ENCODE measurements around the gene PKD2L1.
"Not testable (repeated sequence)": the region's sequence is repeated elsewhere in the genome, so short reads cannot be mapped to it uniquely, and the experiment has no call there.

The PKD2L1 gene

DNA sequence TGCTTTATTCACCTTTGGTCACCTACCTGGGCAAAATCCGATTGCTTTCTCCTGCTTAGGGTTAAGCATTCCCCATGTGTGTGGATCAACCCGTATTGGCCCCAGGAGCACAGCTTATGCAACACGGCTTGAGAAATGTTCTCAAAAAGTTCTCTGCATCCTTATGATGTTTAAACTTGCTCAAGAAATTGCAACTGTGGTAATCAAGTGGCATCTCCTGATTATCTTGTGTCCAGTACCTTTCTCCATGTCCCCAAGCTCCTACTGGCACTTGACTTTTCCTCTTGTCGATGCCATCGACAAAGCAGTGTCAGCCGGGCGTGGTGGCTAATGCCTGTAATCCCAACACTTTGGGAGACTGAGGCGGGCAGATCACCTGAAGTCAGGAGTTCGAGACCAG, 4.7 kb upstream of the PKD2L1 start:
- no peak for DNase-seq

DNA sequence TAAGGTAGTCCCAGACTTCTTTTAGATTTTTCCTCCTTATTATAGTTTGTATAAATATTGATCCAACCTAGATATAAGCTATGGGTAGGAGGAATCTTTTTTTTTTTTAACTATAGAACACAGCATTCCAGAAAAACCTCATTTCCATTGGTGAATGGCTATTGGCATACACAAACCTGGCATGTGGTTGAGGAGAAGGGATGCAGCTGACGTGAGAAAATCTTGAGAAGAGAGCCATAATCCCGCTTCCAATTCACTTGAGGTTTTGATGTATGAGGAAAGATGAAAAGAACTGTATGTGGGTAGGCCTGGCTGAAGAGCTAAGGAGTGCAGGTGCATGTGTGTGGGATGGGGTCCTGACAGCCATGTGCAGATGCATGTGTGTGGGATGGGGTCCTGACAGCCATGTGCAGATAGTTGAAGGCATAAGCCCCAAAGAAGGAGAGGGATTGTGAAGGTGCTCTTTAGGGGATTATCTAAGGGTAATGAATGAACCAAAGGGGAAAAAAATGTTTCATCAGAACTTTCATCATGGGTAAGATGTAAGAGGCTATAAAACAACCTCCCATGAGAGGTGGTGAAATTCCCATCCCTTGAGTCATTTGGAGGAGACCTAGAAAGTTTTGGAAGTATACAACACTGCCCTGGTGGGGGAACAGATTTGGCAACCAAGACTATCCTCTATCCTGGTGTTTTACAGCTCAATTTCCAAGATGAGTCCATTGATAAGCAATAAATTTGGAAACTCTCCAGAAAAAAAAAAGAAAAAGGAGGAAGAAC, 3.8 kb upstream of the PKD2L1 start:
- DNase-seq = no peak

DNA sequence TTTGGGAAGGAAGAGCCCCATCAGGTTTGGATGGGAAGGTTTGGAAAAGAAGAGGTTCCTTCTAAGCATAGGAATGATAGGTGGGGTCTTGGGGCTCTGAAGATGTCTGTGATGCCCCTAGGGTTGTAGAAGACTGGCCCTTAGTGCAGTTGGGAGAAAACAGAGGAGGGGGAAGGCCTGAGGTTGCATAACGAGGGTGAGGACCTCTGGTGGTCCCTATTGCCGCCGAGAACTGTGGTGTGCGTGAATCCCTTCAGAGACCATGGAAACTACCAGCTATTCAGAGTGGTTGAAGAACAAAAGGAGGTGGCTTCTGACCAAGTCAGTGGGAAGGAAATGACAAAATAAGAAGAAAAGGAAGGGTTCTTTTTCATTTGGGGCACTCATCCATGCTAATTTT, 3.1 kb upstream of the PKD2L1 start:
- DNase-seq = no peak

DNA sequence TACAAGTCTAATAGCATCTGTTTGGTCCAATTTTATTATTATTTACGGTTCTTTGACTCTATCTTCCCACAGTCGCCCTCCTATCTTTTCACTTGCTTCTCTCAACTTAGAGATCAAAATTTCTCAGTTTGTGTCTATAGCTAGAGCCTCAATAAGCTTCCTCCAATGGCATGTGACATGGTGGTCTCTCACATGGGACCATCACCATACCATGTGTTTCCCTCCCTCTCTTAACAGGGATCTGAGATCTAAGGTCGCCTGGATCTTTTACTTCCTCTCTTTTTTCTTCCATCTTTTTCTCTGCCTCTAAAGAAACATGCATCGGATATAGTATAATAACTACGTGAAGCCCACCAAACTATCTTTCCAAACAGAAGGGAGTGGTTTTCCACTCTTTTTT, 1.8 kb downstream of the PKD2L1 start:
- no peak for DNase-seq

DNA sequence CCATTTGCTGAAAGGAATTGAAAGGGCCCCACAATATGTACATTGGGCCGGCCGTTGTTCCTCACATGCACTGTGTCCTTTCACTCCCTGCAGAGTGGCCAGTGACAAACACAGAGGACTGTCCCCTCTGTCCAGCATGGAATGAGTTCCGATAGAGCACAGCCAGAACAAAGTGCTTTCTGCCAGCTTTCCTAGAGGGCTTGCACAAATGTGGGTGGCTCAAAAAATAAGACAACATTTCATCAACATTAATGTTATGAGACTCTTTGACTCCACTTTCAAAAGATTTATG, 2.4 kb downstream of the PKD2L1 start:
- DNase-seq = peak in 2 of 56 donors; percentile 20 to 41

DNA sequence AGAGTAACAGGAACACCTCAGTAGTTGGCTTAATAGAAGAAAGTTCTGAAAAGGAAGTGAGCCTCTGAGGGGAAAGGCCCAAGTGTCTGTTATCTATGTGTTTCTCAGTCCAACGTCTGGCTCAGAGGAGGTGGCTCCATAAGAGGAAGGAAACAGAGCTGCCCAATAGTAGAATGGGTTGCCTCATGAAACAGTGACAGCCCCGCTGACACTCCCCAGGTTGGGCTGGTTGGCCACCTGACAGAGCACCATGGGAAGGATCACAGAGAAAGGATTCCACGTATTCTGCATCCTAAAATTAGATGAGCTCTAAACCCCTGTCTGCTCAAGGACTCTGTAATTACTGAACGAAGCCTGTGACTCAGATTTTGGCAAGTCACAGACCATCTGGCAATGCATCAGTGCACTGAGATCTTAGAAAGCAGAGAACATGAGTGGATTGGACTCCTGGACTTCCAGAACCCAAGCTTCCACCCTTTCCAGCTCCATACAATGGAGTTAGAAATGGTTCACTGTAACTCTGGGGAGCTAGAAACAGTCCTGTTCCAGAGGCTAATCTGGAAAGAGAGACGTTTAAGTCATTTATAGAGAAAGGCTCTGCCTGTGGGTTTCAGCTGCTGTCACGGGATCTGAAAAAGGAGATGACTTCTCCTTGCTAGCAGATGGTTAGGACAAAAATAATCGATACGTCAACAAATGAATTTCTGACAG, 2.9 kb downstream of the PKD2L1 start:
- peak in 17 of 56 donors; percentile 9 to 61 (median 28) for DNase-seq

DNA sequence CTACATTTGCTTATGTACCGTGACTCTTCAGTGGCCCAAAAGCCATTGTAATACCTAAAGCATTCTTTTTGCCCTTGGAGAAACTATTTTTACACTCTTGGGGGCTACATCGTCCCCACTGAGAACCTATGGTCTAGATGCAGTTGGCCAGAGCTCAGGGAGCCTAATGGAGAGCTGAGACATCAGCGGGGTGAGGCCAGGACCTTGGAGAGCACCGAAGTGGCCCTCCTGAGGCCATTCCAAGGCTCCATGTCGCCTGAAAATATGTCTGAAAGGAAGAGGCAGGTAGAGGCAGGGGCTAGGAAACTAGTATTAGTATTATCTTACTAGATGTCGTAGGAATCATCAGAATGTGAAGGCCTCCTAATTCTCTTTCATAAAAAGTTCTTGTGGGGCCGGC, 4.9 kb downstream of the PKD2L1 start:
- no peak for DNase-seq

DNA sequence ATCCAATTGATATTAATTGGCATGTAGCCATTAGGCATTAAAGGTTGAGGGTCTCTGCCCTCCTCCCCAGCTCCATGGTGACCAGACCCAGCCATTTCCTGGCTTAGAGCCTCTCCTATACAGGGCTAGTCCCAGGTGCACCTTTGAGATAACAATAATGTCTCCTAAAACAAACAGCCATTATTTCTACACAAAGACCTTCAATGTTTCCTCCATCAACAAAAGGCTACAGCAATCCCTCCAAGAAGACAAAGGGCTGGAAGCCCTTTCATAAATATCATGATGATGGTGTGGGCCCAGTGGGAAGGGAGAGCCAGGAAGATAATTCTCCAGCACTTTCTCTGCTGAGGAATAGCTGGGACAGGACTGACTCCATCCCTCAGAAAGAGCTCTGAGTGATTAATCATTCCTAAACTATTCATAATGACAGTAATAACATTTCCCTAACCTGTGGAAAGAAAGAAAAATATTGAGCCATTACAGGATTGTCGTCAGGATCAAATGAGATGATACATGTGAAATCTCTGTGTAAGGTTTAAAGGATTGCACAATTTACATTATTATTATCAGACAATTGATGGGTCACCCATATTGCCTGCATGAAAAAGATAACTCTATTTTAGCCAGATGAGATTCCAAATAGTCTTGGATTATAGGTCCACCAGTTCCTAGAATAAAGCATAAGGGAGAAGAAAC, 10.2 kb downstream of the PKD2L1 start:
- DNase-seq = peak in 10 of 56 donors; percentile 3 to 58 (median 26)

DNA sequence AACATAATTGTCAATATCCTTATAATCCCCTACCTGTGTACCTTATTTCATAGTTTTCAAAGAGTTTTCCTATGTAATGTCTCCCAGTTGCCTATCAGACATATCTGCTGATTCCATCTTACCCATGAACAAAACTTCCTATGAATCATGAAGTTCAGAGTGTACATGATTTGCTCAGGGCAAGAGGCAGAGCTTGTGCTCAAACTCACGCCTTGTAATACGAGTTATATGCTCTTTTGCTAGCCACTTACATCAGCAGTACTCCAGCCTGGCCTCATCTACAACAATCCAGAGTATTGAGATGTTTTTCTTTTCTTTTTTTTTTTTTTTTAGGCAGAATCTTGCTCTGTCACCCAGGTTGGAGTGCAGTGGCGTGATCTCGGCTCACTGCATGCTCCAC, 11.8 kb downstream of the PKD2L1 start:
- no peak for DNase-seq

DNA sequence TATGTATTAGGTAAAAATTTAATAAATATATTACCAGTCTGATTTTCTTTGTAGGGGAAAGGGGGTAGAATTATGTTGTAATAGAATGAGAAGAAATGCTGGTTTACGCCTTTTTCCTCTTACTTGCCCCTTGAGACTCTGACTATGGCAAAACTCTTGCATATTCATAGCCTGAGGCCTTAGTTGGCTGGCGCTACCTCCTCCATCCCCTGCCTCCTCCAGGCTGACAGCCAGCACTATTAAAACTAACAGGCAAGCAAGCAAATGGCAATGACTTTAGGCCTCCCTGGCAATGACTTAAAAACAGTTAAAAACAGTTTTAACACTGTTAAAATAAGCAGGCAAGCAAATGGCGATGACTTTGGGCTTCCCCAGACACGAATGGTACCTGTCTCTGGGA, 14.4 kb downstream of the PKD2L1 start:
- peak in 1 of 56 donors; percentile 3 for DNase-seq

DNA sequence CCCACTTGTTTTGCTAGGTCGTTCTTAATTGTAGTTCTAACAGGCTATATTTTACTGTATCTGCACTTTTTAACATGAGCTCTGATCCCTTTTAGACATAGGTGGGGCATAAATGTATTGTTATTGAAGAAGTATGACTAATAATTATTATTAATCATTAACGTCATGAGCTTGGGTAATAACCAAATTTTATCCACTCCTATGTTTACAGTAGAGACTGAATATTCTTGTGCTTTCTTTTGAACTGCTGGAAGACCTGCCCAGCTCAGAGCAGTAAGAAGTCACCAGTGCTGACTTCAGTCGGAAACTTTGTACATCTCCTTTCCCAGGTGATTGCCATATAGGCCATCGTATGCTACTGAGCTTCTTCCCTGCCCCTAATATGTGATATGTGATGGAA, 18.7 kb downstream of the PKD2L1 start:
- no peak for DNase-seq

DNA sequence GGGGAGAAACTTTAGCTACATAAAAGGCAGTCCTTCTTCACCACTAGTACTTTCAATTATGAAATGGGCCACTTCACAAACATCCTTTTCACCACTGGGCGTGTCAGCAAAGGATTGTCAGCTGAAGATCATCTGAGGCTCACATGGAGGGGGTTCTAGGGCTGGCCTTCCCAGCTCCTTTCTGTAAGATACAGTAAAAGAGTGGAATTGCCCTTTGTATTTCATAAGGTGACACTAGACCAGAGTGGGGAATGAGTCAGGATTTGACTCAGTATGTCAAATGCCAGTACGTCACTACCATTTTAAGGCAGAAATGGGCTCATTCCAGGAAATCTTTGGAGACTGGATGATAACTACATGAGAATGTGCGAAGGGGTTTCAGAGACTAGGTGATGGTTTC, 22.3 kb downstream of the PKD2L1 start:
- DNase-seq = no peak

DNA sequence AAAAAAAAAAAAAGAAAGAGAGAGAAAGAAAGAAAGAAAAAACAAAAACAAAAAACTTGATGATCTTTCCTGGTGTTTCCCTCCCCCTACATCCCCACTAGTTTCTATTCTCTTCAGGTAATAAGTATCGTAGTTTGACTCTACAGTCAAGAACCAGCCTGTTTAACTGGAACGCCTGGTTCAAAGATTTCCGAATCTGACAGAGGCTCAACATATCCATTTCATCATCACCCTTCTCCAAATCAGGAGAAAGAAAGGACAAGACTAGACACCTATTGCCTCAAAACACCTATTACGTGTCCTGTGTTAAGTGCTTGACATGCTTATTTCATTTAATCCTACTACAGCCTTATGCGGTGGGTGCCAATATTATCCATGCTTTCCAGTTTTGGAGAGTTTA, 23.2 kb downstream of the PKD2L1 start:
- DNase-seq = no peak

DNA sequence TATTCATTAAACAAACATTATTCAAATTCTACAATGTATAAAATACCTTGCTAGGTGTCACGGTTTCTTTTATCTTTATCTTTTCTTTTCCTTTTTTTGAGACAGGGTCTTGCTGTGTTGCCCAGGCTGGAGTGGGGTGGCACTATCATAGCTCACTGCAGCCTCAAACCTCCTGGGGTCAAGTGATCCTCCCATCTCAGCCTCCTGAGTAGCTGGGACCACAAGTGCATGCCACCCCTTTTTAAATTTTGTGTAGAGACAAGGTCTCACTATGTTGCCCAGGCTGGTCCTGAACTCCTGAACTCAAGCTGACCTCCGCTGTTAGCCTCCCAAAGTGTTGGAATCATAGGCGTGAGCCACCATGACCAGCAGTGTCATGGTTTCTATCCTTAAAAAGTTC, 25.6 kb downstream of the PKD2L1 start:
- DNase-seq = no peak

DNA sequence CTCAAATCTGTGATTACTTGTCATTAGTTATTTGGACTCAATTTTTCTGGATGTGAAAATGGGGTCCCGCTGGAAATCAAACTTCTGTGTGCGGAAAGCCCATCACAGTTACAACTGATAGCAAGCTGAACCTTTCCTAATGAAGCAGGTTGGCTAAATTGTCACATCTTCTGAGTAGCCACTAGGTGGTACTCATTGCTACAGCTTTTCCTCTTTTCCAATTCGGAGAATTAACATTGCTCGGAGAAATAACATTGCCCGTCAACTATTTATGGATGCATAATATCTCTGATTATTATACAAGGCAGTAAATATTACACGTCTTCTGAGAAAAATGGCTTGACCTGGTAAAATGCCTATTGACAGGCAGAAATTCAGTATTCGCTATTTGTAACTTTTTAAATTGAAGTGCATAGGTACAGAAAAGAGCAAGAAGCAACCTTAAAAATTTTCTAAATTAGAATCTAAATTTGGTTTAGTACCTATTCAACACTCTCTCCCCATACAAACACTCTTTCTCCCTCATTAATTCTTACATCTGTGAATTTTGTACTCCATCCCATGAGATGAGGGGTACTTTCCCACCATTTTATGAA, 26.2 kb downstream of the PKD2L1 start:
- DNase-seq = no peak

DNA sequence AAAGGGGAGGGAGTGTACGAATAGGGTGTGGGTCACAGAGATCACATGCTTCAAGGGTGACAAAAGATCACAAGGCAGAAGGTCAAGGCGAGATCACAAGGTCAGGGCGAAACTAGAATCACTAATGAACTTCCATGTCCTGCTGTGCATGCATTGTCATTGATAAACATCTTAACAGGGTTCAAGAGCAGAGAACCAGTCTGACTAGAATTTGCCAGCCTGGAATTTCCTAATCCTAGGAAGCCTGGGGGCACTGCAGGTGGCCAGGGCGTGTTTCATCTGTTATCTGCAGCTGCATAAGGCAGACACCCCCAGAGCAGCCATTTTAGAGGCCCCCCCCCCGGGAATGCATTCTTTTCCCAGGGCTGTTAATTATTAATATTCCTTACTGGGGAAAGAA, 28.9 kb downstream of the PKD2L1 start:
- not testable (repeated sequence) for DNase-seq

DNA sequence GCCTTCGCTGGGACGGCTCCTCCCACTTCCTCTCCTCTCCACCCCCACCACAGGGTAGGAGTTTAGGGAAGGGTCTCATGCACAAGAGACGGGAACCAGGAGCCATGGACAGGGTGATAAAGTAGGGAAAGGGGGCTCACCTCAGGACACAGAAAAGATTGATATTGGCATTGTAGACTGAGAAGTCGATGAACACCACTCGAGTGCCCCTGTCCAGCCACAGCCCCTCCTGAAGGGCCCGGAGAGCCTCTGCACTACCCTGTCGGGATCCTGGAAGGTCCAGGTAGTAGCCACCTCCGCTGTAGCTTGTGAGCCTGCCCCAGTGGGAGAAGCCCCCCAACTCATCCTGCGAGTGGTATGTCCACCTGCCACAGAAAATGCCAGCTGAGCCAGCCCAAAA, 32.8 kb downstream of the PKD2L1 start:
- DNase-seq = no peak

DNA sequence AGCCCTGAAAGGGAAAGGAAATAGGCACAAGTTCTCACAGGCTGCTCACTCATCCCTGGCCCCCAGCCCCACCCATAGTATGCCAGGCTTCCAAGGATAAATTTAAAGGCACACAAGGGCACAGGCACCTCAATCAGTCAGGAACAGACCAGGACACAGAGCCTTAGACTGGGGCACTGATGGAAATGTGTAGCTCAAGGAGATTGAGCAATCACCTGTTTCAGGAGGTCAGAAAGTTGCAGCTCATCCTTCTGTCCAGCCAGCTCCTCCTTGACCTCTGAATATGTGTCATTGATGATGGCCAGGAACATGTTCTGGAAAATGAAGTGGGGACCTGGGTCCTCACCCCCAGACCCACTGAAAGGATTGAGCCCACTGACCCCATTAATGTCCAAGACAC, 37.0 kb downstream of the PKD2L1 start:
- no peak for DNase-seq

DNA sequence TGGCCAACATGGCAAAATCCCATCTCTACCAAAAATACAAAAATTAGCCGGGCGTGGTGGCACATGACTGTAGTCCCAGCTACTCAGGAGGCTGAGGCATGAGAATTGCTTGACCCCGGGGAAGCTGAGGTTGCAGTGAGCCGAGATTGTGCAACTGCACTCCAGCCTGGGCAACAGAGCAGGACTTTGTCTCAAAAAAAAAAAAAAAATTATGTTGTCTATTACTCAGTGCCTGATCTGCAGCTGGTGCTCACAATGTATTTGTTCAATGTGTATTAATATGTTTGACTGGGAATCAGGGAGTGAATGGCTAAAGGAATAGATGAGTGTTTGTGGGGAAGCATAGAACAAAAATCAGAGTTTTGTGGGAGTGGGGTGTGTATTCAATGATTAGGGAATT, 37.7 kb downstream of the PKD2L1 start:
- peak in 1 of 56 donors; percentile 4 for DNase-seq

DNA sequence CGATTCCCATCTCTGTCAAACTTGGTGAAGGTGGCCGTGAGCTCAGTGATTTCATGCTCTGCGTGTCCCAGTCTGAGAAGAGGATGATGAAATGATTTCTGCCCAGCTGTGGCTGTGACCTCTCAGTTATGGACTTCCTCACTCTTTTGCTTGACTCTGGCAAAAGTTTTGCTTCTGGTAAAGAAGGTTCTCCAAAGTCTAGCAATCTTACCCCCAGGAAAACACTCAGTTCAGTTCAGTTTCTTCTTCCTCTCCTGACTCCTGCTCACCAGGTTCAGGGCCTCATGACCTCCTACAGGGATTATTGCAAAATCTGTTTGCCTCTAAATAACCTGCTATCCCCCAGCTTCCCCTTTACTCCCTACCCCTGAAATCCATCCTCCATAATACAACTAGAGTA, 38.7 kb downstream of the PKD2L1 start:
- no peak for DNase-seq

DNA sequence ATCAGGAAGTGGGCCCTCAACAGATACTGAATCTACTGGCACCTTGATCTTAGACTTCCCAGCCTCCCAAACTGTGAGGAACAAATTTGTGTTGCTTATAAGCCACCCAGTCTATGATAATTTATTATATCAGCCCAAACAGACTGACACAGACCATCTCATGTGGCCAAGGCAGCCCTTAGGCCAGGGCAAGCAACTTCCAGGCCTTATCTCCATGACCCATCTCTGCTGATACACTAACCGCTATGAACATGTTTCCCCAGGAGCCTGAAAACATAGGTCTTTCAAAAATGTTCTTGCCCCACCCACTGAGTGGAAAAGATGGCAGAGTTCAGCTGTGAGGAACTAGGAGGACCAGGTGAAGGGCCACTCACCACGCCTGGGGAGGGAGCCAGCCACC, 40.4 kb downstream of the PKD2L1 start:
- no peak for DNase-seq

DNA sequence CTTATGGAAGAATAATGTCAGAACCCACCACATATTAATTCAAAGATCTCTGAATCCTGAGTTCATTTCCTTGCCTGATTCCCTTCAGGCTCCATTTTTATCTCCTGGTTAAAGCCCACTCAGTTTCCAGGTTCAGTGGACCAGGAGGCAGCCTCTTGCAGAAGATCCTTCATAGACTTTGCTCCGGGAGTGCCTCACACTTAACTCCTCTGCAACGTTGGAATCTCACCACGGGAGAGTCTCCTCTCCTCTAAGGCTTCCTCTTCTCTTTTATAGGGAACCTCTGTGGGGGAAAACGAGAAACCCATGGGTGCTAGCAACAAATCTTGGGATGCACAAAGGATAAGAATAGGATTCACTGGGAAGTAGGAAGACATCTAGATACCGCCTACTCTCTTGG, 41.8 kb downstream of the PKD2L1 start:
- DNase-seq = no peak
